IPS-18a (cell line): Measurements from ENCODE around the gene CNOT1.
"Not testable (repeated sequence)": the region's sequence is repeated elsewhere in the genome, so short reads cannot be mapped to it uniquely, and the experiment has no call there.

ENCODE experiments used
- H3K27ac ChIP-seq: one replicate; pipeline ENCODE4 v1.5.1; 2013; ENCODE audit warnings: low read length
- H3K27me3 ChIP-seq: one replicate; pipeline ENCODE4 v1.6.1; 2013; ENCODE audit warnings: mild to moderate bottlenecking, low read length; ENCODE audit not compliant: control insufficient read depth, insufficient read depth
- H3K36me3 ChIP-seq: one replicate; pipeline ENCODE4 v1.6.1; 2013; ENCODE audit warnings: low read depth, low read length; ENCODE audit not compliant: control insufficient read depth
- H3K4me1 ChIP-seq: one replicate; pipeline ENCODE4 v1.6.1; 2013; ENCODE audit warnings: low read depth, low read length; ENCODE audit not compliant: control insufficient read depth
- H3K4me3 ChIP-seq: one replicate; pipeline ENCODE4 v1.5.1; 2013; ENCODE audit warnings: low read length
- H3K9ac ChIP-seq: one replicate; pipeline ENCODE4 v1.6.1; 2013; ENCODE audit warnings: mild to moderate bottlenecking, low read length, moderate library complexity
- H3K9me3 ChIP-seq: one replicate; pipeline ENCODE4 v1.6.1; 2013; ENCODE audit warnings: low read depth, low read length; ENCODE audit not compliant: control insufficient read depth

The CNOT1 gene

DNA sequence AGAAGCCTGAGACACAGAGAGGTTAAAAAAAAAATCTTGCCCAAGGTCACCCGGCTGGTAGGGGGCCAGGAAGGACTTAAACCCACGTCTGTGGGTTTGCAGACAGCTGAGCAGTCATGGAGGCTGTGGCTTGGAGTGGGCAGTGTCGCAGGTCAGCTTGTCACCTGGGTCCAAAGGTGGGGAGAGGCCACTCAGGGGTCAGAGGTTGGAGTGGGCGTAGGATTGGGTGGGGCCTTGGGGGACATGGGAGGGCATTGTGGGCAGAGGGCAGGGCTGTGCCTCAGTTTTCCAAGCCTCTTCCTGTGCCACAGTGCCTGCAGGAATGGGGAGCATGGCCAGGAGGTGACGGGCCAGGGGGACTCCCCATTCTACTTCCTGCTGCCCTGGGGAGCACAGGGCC, 131.7 kb downstream of the CNOT1 start:
- H3K27ac ChIP-seq: no peak overlapping the region
- H3K9ac ChIP-seq: no peak overlapping the region
- H3K4me3 ChIP-seq: no peak overlapping the region
- H3K9me3 ChIP-seq: no peaks in the 10 kb centered on the region
- peaks cover 21% of the 10 kb centered on the region for H3K27me3 ChIP-seq
- no peaks in the 10 kb centered on the region for H3K36me3 ChIP-seq
- H3K4me1 ChIP-seq: peaks cover 18% of the 10 kb centered on the region

DNA sequence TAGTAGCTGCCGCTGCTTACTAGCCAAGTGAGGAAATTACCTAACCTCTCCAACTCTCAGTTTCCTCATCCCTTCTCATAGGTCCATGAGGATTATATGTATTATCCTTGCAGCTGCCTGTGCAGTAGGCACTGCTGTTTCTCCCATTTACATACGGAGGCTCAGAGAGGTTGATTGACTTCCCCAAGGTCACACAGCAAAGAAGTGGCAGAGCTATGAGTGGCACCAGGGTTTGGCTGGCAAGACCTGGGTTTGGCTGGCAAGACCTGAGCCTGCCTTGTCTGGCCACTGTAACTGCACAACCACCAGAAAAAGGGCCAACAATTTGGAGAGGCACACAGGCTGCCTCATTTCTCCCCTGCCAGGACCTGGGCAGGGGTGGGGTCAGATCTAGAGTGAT, 132.2 kb downstream of the CNOT1 start:
- peaks cover 16% of the 10 kb centered on the region for H3K27me3 ChIP-seq
- no peaks in the 10 kb centered on the region for H3K36me3 ChIP-seq
- H3K9me3 ChIP-seq: no peaks in the 10 kb centered on the region
- H3K27ac ChIP-seq: no peak overlapping the region
- no peak overlapping the region for H3K4me3 ChIP-seq
- H3K9ac ChIP-seq: no peak overlapping the region
- peaks cover 18% of the 10 kb centered on the region for H3K4me1 ChIP-seq

DNA sequence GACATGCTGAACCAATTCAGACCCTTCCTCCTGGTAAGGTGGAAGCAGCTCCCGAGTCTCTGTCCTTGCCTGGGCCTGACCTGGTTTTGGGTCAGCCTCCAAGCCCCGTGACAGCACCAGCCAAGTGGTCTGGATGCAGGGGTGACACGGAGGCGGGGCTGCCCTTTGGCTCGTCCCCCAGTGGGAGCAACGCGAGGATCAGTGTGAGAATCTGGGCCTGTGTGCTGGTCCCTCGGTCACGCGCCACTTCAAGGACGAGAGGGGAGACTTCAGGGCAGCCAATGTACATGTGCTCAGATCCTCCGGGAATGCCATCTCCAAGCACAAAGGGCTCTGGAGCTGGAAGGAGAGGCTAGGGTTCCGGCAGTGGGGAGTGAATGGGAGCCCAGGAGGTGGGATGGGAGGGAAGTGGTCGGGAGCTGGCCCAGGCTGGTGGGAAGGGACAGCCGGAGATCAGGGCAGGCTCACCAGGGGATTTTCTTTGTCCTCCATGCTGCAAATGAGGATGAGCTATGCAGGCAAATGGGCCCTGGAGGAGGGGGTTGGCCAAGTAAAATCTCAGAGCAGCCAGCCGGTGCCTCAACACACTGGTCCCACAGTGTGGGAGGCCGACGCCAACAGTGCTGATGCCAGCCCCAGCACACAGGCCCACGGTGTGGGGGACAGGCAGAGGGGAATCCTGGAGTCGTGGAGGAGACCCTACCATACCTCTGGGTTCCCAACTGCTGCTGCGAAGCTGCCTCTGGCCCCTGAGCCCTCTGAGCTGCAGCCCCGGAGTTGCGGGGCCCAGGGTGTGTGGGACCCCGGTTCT, 133.9 kb downstream of the CNOT1 start:
- Histone ChIP-seq H3K27me3 (peaks cover 10% of the 10 kb centered on the region), H3K4me3 (peak overlapping the region; percentile 7), H3K9ac (peak overlapping the region; percentile 46), H3K4me1 (peaks cover 18% of the 10 kb centered on the region), H3K27ac (peak overlapping the region; percentile 67), H3K9me3 (no peaks in the 10 kb centered on the region), H3K36me3 (no peaks in the 10 kb centered on the region)

DNA sequence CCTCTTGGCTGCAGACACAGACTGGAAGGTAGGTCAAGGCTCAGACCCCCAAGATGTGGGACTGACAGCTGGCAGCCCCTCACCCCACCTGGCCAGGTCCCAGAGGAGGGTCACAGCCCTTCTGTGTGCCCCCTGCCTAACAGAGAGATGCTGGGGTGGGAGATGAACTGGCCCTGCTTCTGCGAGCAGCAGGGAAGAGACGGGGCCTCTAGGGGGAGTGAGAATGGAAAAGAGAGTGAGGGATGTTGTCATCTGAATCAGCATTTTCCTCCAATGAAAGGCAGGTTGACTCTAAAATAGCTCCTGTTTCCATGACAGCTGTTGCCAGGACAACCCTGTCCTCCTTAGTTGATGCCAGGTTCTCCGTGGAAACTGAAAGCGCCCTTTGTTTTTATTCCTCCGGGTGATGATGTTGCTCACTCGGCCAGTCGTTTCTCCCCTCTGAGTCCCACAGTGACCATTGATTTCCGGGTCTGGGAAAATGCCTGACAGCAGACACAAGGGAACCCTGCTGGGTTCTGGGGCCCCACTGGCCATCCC, 134.6 kb downstream of the CNOT1 start:
- H3K9me3 ChIP-seq: no peaks in the 10 kb centered on the region
- H3K27ac ChIP-seq: peak overlapping the region; percentile 67
- peaks cover 10% of the 10 kb centered on the region for H3K27me3 ChIP-seq
- H3K4me1 ChIP-seq: peaks cover 18% of the 10 kb centered on the region
- no peaks in the 10 kb centered on the region for H3K36me3 ChIP-seq
- H3K9ac ChIP-seq: peak overlapping the region; percentile 46
- peak overlapping the region; percentile 7 for H3K4me3 ChIP-seq

DNA sequence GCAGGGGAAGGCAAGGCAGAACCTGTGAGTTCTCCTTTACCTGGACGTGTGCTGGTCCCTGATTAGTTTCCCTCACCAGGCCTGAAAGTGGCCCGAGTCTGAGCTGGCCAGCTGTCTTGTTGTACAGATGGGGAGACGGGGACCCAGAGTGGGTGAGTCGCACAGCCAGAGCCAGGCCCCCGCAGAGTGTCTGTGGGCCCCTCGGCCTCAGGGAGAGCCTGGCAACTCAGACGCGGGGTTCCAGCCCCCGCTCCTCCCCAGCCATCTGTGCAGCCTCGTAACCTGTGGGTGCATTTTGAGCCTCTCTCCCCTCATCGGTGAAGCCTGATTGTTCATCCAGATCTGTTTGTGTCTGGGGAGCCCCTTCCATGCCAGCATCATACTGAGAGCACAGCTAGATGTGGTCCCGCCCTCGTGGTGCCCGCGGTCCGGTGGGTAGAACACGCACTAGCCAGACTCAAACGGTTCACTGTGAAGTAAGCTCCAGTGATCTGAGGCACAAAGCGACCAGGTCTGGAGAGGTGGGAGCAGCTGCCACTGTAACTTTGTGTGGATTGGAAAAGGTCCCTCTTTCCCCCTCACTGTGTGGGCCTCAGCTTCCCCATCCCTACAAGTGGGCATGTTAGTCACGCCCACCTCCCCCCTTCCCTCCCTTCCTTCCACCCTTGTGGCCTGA, 135.7 kb downstream of the CNOT1 start:
- H3K4me3 ChIP-seq: no peak overlapping the region
- no peak overlapping the region for H3K9ac ChIP-seq
- H3K36me3 ChIP-seq: no peaks in the 10 kb centered on the region
- H3K27me3 ChIP-seq: peaks cover 7% of the 10 kb centered on the region
- H3K27ac ChIP-seq: no peak overlapping the region
- no peaks in the 10 kb centered on the region for H3K9me3 ChIP-seq
- H3K4me1 ChIP-seq: peaks cover 15% of the 10 kb centered on the region

DNA sequence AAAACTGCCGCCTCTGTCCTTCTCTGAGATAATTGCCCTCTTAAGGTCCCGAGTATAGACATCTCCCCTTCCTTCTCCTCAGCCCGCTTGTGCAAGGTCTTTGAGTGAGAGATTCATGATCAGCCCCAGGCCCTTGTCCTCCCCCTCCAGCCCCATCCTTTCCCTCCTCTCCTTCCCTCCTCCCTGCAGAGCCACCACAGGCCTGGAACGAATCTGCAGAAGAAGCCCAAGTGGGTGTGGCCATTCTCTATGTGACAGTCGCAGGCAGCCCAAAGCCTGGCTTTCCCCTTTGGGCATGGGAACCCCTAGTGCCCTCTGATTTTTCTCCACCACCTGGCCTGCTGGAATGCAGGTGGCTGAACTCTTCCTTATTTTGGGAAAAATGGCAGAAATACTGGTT, 136.9 kb downstream of the CNOT1 start:
- H3K36me3 ChIP-seq: no peaks in the 10 kb centered on the region
- no peak overlapping the region for H3K27ac ChIP-seq
- peaks cover 15% of the 10 kb centered on the region for H3K4me1 ChIP-seq
- H3K9me3 ChIP-seq: no peaks in the 10 kb centered on the region
- H3K4me3 ChIP-seq: no peak overlapping the region
- no peaks in the 10 kb centered on the region for H3K27me3 ChIP-seq
- H3K9ac ChIP-seq: no peak overlapping the region

DNA sequence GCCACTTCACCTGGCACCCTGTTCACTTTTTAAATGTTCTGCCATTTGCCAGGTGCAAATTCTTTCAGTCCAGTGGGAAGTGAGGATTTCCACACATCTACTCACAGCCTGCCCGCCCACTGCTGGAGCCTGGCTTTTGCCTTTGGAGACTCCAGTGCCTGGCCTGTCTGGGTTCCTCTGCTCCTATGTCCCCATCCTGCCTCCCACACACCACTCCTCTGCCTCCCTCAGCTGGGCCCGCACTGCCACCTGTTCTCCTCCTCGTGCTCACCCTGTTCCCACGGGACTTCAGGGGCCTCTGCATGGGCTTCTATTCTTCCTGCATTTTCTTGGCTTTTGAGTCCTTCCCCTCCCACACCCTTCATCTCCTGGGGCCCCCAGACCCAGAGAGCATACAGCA, 137.6 kb downstream of the CNOT1 start:
- Histone ChIP-seq H3K27ac (no peak overlapping the region), H3K9me3 (no peaks in the 10 kb centered on the region), H3K9ac (no peak overlapping the region), H3K4me1 (peaks cover 15% of the 10 kb centered on the region), H3K36me3 (no peaks in the 10 kb centered on the region), H3K27me3 (no peaks in the 10 kb centered on the region), H3K4me3 (no peak overlapping the region)

DNA sequence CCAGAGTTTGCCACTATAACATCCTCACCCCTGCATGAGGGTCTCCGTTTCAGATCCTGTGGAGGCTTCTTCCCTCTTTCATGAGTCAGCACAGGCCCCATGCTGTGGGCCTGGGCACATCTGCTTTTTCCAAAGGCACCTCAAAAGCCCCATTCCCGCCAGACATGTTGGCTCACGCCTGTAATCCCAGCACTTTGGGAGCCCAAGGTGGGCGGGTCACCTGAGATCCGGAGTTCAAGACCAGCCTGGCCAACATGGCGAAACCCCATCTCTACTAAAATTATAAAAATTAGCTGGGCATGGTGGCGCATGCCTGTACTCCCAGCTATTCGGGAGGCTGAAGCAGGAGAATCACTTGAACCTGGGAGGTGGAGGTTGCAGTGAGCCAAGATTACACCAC, 139.1 kb downstream of the CNOT1 start:
- H3K27me3 ChIP-seq, H3K9me3 ChIP-seq, H3K36me3 ChIP-seq, H3K4me3 ChIP-seq, H3K9ac ChIP-seq, H3K4me1 ChIP-seq, H3K27ac ChIP-seq: not testable (repeated sequence)

DNA sequence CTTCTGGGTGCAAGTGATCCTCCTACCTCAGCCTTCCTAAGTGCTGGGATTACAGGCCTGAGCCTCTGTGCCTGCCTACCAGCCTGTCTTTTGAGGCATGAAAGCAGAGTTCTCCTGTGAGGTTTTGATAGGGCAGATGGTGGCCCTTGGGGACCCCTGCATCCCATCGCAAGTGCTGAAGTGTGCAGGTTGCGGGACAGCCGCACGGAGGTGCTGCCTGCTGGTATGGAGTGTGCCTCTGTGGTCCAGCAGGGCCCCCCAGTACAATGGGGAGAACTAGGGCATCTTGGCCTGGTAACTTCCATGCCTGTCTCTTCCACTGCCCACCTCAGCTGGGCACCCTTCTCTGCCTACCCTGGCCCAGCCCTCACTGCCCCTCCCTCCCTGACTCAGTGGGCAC, 139.6 kb downstream of the CNOT1 start:
- no peaks in the 10 kb centered on the region for H3K9me3 ChIP-seq
- H3K9ac ChIP-seq: no peak overlapping the region
- H3K27me3 ChIP-seq: no peaks in the 10 kb centered on the region
- peaks cover 3% of the 10 kb centered on the region for H3K4me1 ChIP-seq
- no peak overlapping the region for H3K27ac ChIP-seq
- no peaks in the 10 kb centered on the region for H3K36me3 ChIP-seq
- no peak overlapping the region for H3K4me3 ChIP-seq

DNA sequence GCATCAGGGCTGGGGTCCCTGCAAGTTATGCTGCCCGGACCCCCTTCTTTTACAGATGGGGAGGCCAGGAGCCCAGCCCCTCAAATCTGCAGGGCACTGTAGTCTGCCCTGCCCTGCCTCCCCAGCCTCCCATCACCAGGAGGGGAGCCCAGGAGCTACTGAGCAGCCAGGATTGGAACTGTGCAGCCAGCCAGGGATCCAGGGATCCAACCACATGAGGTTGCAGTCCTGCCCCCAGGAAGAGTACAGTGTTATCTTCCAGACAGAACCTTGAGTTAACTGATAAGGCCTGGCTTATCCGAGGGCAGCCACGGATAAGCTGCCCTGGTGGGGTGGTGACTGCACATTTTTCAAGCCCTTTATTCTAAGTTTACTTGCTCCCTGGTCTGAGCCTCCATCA, 141.1 kb downstream of the CNOT1 start:
- Histone ChIP-seq H3K4me3 (no peak overlapping the region), H3K27me3 (no peaks in the 10 kb centered on the region), H3K36me3 (no peaks in the 10 kb centered on the region), H3K9me3 (no peaks in the 10 kb centered on the region), H3K27ac (no peak overlapping the region), H3K9ac (no peak overlapping the region), H3K4me1 (no peaks in the 10 kb centered on the region)

DNA sequence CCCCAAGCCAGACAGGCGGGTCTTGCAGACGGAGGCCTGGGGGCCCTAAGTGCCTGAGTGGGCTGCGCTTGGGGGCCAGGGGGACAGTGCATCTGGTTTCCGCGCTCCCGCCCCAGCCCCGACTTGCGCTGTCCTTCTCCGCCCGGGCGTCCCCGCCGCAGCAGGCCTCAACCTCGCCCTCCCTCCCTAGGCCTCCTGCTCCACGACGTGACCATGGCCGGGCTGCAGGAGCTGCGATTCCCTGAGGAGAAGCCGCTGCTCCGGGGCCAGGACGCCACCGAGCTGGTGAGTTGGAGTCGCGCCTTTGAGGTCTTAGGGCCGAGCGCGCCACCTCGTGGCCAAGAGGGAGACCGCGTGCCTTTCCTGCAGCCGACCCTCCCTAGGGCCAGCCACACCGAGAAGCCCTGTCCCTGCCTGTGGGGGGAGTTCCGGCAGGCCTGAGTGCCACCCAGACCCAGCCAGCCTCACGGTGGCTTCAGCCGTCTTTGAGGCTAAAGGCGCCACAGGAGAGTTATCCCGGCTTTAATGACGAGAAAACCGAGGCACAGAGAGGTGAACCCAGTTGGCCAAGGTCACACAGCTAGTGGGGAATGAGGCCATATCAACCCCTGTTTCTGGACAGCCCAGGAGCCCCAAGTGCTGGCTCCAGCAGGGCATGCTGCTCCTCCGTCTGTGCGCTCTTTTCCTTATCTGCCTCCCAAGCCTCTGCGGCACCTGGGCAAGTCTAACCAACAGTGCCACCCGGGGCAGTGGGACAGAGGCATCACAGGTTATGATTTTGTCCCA, 141.9 kb downstream of the CNOT1 start:
- no peaks in the 10 kb centered on the region for H3K36me3 ChIP-seq
- H3K4me1 ChIP-seq: peaks cover 2% of the 10 kb centered on the region
- no peak overlapping the region for H3K27ac ChIP-seq
- H3K9ac ChIP-seq: no peak overlapping the region
- H3K4me3 ChIP-seq: no peak overlapping the region
- H3K27me3 ChIP-seq: no peaks in the 10 kb centered on the region
- no peaks in the 10 kb centered on the region for H3K9me3 ChIP-seq
